A673 (cell line): ENCODE measurements around the gene KIR2DL1.
"Not testable (repeated sequence)": the region's sequence is repeated elsewhere in the genome, so short reads cannot be mapped to it uniquely, and the experiment has no call there.

Source experiments
- EZH2 ChIP-seq: fragments of 200-600 bp; sonication (generic); IDR thresholded peaks from 2 replicates; pipeline ENCODE4 v1.6.1; 2017; ENCODE audit warnings: borderline replicate concordance, low read depth, mild to moderate bottlenecking, mixed read lengths, antibody characterized with exemption, low read length; ENCODE audit not compliant: poor library complexity, severe bottlenecking
- TF ChIP-seq, protein P1 (sequence below): fragments of 300-800, 200-600 bp; sonication (generic); conservative IDR thresholded peaks from 2 replicates; pipeline ENCODE4 v1.5.1; 2017; ENCODE audit warnings: low read depth, mild to moderate bottlenecking, antibody characterized with exemption, low read length, moderate library complexity, mixed read lengths

DNA sequence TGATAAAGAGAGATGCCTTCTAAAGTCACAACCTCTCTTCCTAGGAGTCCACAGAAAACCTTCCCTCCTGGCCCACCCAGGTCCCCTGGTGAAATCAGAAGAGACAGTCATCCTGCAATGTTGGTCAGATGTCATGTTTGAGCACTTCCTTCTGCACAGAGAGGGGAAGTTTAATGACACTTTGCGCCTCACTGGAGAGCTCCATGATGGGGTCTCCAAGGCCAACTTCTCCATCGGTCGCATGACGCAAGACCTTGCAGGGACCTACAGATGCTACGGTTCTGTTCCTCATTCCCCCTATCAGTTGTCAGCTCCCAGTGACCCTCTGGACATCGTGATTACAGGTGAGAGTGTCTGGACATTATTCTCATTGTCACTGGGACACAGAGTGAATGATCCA, 18.6 kb downstream of the KIR2DL1 start:
- not testable (repeated sequence) for TF ChIP-seq EZH2
- TF ChIP-seq, protein P1, sequence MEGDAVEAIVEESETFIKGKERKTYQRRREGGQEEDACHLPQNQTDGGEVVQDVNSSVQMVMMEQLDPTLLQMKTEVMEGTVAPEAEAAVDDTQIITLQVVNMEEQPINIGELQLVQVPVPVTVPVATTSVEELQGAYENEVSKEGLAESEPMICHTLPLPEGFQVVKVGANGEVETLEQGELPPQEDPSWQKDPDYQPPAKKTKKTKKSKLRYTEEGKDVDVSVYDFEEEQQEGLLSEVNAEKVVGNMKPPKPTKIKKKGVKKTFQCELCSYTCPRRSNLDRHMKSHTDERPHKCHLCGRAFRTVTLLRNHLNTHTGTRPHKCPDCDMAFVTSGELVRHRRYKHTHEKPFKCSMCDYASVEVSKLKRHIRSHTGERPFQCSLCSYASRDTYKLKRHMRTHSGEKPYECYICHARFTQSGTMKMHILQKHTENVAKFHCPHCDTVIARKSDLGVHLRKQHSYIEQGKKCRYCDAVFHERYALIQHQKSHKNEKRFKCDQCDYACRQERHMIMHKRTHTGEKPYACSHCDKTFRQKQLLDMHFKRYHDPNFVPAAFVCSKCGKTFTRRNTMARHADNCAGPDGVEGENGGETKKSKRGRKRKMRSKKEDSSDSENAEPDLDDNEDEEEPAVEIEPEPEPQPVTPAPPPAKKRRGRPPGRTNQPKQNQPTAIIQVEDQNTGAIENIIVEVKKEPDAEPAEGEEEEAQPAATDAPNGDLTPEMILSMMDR = not testable (repeated sequence)
